Activated T-cell treated with anti-CD3 and anti-CD28 coated beads, Interleukin-2, amount 50 U/mL, for 1 hour (primary cell): ENCODE data around the gene FSTL3.
"Not testable (repeated sequence)": the region's sequence is repeated elsewhere in the genome, so short reads cannot be mapped to it uniquely, and the experiment has no call there.

Source experiments
- DNase-seq: peaks from one replicate; pipeline ENCODE4 v3.0.0-alpha.2; 2020

Gene FSTL3

DNA sequence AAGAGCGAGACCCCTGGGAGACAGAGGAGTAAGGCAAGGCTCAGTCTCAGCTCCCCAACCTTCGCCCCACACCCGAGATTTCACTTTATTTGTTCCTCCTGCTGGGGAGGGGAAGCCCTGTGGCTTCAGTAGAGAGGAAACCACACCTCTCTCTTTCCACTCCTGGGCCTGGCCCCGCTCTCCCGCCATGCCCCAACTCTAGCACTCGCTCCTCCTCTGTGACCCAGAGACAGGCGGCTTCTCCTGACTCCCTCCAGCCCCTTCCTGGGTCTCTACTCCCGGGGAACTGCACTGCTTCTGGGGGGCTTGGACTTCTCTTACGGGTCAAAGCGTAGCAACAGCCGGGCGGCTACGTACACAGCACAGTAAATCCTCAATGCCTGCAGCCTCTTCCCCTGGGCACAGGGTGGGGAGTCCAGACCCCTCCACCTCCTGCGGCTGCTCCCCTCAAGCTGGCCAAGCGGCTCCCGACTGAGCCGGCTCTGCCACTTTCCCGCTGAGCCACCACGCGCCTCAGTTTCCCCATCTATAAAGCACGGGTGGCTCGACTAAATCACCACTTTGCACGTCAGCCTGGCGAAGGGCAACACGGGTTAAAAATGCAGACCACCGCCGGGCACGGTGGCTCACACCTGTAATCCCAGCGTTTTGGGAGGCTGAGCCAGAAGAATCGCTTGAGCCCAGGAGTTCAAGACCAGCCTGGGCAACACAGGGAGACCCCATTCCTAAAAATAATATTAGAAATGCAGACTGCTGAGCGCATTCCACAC, 14.6 kb upstream of the FSTL3 start:
- peak; percentile 70 for DNase-seq

DNA sequence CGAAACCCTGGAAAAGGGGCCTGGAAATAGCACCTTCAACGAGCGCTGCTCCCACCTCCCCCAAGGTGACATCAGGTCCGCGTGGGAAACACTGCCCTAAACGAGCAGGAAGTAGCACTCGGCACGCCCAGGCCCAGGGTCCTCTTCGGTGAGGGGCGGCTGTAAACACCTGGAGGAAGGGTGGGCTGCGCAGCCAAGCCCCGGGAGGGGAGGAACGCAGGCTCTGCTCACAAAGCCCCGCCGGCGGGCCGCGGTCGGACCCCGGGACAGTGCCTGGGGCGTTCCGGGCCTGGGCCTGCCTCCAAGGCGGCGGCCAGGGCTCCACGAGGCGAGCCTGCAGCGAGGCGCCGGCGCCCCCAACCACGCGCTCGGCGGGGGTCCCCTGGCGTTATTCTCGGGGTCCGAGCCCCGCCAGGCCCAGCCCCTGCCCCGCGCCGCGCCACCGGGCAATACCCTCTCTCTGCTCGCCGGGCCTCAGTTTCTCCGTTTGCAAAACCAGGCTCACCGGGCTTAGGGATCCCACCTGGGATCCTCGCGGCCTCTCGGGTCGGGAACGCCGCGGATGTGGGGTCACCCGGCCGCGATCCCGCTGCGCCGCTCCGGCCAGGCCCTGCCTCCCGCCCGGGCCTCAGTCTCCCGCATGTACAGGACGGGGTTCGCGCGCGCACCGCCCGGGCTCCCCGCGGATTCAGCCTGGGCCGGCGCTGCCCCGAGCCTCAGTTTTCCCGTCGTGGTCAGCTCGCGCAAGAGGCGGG, 13.8 kb upstream of the FSTL3 start:
- DNase-seq: peak; percentile 68

GRCh38 chr19:662962-663681, 13.1 kb upstream of the FSTL3 start, which contains the start of gene RNF126:
TSS of gene RNF126 (minus strand) at chr19:663214. CDS start at chr19:663121, 93 bp downstream.
- DNase-seq: peak; percentile 95

DNA sequence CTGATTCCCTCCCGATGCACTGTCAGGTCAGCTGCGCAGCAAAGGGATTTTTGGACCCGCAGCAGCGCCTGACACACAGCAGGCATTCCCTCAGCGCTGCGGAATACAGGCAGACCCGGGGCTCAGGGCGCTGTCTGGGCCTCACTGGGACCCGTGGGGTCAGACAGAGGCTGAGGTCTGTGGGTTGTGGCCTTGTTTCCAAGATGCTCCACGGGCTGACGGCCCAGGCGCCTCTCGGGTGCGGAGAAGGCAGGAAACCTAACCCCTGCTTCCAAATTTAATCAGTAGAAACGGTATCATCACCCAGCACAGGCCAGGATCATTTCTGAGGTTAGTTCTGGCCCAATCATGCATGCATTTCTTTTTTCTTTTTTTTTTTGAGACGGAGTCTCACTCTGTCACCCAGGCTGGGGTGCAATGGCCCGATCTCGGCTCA, 12.5 kb upstream of the FSTL3 start:
- DNase-seq: no peak

DNA sequence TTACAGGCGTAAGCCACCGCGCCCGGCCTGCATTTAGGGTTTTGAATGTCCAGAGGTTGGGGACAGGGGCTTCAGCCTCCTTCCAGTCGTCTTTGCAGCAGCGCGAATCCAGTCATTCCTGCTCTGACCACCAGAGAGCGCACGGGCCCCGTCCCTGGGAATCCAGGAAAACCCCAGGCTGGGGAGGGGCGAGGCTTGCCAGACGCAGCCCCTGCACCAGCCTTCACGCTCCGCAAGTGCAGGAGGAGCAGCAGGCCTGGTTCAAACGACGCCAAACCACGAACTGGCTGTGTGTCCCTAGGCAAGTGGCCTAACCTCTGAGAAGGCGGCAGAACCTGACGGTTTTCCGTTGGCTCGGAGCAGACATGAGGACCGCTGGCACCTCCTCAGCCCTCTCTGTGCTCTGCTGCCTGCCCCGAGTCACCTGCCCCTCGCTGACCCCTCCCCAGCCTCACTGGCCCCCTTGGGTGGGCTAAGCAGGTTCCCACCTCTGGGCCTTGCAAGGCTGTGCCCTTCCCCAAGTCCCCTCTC, 11.2 kb upstream of the FSTL3 start:
- DNase-seq: peak; percentile 85

- DNase-seq: not testable (repeated sequence)
Measured at GRCh38 chr19:666985-667573, 9.1 kb upstream of the FSTL3 start.

- DNase-seq: not testable (repeated sequence)
Measured at GRCh38 chr19:668675-669434, 7.3 kb upstream of the FSTL3 start.

GRCh38 chr19:670609-671075, 5.5 kb upstream of the FSTL3 start:
- DNase-seq: no peak

DNA sequence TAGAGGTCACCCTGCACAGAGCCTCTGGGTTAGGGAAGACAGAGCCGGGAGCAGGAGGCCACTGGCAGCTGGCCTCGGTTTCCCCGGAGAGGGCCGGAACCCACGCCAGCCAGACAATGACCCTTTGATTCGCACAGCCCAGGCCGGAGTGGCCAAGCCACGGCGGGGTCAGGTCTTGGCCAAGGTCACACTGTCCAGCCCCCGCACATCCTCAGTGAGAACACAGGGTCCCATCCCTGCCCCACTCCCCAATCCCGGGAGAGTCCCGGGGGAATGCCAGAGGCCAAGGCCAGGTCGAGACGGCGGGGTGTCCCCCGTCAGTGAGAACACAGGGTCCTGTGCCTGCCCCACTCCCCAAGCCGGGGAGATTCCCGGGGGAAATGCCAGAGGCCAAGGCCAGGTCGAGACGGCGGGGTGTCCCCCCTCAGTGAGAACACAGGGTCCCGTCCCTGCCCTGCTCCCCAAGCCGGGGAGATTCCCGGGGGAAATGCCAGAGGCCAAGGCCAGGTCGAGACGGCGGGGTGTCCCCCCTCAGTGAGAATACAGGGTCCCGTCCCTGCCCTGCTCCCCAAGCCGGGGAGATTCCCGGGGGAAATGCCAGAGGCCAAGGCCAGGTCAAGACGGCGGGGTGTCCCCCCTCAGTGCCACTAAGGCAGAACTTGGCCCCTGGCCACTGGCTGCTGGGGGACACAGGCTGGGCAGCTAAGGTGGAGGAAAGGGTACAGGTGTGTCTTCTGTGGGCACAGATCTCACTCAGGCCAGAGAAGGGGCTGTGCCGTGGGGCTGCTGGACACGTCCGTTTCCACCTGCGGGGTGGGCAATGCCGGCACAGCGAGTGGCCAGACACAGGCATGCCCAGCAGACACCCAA, 1.7 kb upstream of the FSTL3 start:
- DNase-seq: no peak

GRCh38 chr19:676007-676338, 219 bp upstream of the FSTL3 start:
- no peak for DNase-seq

GRCh38 chr19:677201-677600, 1.0 kb downstream of the FSTL3 start:
- DNase-seq: no peak

- no peak for DNase-seq
Measured at GRCh38 chr19:677601-678436, 1.6 kb downstream of the FSTL3 start.

DNA sequence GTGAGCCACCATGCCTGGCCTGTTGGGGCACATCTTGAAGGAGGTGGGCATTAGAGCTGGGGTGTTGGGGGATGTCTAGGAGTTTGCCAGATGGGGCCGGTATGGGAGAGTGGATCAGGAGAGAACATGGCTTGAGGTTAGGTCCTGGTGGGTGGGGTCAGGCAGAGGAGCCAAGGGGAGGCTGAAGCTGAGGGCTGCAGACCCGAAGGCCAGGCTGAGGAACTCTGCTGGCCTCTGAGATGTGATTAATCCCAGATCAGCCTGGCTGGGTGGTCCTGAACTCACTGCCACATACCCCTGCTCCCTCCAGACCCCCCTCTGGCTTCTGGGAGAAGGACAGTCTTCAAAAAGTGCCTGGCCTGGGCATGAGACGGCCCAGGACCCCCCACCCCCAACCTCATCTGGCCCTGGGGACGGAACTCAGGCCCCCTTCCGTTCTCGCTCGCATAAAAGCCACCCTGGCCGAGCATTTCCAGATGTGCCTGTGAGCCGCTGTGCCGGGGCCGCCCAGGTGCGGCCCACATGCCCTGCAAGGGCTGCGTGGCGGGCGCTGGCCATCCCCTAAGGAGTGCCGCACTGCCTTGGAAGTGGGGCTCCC, 2.7 kb downstream of the FSTL3 start:
- DNase-seq: no peak

DNA sequence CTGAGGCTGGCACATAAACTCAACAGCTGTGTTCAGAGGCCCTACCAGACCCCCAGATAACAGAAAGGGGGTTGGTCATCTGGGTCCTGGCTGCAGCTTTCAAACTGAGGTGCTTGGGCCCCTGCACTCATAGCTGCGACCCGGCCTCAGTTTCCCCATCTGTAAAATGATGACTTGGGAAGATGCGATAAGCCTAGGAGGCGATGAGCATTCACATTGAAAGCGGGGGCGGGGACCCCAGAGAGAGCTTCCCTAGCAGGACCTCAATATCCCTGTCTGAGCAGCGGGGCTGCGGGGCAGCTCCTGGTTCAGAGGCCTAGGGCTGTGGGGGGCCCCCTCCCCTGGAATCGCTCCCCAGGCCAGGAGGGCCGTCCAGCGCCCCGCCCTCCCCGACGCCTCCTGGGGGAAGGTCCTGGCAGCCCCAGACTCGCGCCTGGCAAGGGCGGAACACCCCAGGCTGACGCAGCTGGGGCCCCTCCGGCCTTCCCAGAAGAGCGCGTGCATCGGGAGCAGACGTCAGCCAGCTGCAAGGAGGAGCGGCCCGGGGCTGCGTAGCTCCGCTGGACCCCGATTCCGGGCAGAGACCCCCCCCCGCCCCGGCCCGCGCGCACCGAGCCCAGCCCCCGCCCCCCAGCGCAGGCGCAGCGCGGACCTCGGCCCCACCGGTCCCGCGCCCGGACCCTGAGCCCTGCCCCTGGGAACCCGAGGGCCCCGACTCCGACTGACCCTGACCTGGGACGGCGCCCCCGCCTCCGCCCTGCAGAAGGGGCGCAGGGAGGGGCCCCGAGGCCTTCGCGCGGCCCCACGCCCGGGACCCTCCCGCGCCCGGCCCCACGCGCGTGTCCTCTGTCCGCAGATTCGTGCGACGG, 3.5 kb downstream of the FSTL3 start:
- DNase-seq: peak; percentile 53

- DNase-seq: peak; percentile 99
Measured at GRCh38 chr19:680287-681028, 4.3 kb downstream of the FSTL3 start.

DNA sequence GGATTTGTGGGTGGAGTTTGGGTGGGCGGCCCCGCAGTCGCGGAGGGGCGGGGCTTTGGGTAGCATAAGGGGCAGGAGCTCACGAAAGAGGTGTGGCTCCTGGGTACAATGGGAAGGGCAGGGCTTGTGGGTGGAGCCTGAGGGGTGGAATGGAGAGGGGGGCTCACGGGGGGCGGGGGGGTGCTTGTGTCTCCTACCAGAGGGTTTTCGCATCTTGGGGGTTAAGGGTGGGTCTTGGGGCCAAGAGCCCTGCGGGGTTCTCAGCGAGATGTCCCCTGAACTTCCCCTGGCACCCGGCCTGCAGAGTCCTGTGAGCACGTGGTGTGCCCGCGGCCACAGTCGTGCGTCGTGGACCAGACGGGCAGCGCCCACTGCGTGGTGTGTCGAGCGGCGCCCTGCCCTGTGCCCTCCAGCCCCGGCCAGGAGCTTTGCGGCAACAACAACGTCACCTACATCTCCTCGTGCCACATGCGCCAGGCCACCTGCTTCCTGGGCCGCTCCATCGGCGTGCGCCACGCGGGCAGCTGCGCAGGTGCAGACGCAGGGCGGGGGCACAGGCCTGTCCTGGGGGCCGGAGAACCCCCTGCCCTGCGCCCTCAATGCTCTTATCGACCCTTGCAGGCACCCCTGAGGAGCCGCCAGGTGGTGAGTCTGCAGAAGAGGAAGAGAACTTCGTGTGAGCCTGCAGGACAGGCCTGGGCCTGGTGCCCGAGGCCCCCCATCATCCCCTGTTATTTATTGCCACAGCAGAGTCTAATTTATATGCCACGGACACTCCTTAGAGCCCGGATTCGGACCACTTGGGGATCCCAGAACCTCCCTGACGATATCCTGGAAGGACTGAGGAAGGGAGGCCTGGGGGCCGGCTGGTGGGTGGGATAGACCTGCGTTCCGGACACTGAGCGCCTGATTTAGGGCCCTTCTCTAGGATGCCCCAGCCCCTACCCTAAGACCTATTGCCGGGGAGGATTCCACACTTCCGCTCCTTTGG, 5.1 kb downstream of the FSTL3 start:
- no peak for DNase-seq
